Upper lobe of right lung (tissue), 1 donor: Measurements from ENCODE around the gene ASIC2. TPM values are rescaled to one million over a fixed set of nuclear protein-coding genes. Genes with fewer than 3 reads are reported as not detected.

Experiments used
- ATAC-seq: fragments of 200-7000 bp; cut with Tn5 transposase; one replicate; pipeline ENCODE4 v1.9.1; 2020; ENCODE audit warnings: mild to moderate bottlenecking, moderate library complexity
- DNase-seq: peaks from one replicate; pipeline ENCODE4 v3.0.0-alpha.2; 2020
- H3K27ac ChIP-seq: fragments of 200-600 bp; one replicate; pipeline ENCODE4 v1.8.0; 2022
- H3K27me3 ChIP-seq: fragments of 200-600 bp; one replicate; pipeline ENCODE4 v1.8.0; 2022; ENCODE audit warnings: mild to moderate bottlenecking
- H3K36me3 ChIP-seq: fragments of 200-600 bp; one replicate; pipeline ENCODE4 v1.8.0; 2022
- H3K4me1 ChIP-seq: fragments of 200-600 bp; one replicate; pipeline ENCODE4 v1.8.0; 2022
- H3K4me3 ChIP-seq: fragments of 200-600 bp; one replicate; pipeline ENCODE4 v1.8.0; 2022; ENCODE audit warnings: mild to moderate bottlenecking
- H3K9me3 ChIP-seq: fragments of 200-600 bp; one replicate; pipeline ENCODE4 v1.8.0; 2022
- intact Hi-C: fragments of 100-400 bp; cut with DNase I; formaldehyde crosslinking; loops from one replicate; pipeline ENCODE4 v1.11.0; 2022
- total RNA-seq: library from RNA; stranded (reverse); fragmentation: NEBNext Ultra II Directional; extraction: Animal tissue kit (Norgen Biotek cat#: 25700); gene quantifications from one replicate; pipeline ENCODE4 v1.2.1, GENCODE V29; 2021
- TF ChIP-seq, protein P1 (sequence below): fragments of 200-600 bp; IDR thresholded peaks from one replicate; pipeline ENCODE4 v1.8.0; 2022; ENCODE audit warnings: antibody characterized with exemption
- donor health status: DM: no; HTN: yes; CAD: no; lungs with severe emphysema.

Gene ASIC2
- total RNA-seq, 1 donor from 2014 or later = not detected

DNA sequence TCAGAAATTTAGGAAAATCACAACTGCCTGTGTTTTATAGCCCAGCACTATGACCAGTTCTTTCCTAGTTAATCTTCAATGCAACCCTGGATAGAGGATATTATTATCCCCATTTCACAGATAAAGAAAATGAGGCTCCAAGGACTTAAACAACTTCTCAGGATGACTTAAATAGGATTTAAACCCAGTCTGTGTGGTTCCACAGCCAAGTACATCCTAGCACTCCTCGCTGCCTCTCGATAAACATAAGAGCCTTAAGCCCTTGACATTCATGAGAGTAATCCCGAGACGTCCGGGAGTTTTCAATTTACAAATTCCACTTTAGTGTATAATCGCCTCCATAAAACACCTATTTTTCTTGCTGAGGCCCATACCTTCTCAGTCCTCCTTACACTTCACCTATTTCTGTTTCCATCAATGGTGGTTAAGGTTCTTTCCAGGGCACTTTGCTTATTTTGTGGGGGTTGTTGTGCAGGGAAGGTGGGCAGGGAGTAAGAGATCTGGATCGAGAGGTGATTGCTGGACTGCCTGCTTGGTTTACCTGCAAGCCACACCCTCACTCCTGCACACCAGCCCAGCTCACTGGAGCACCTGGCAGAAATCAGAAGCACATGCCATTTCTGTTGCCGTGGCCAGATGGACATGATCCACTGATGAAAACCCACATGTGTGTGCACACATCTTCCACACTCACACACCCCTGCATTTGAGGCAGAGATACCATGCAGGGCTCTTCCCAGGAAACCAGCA, 50.5 kb downstream of the ASIC2 start:
- DNase-seq (no peak), ATAC-seq (peak; percentile 36)
- no peak overlapping the region for H3K4me3 ChIP-seq
- intact Hi-C loops = no loop called here
- H3K27me3 ChIP-seq = peaks cover 10% of the 10 kb centered on the region
- H3K36me3 ChIP-seq = no peaks in the 10 kb centered on the region
- TF ChIP-seq, protein P1, sequence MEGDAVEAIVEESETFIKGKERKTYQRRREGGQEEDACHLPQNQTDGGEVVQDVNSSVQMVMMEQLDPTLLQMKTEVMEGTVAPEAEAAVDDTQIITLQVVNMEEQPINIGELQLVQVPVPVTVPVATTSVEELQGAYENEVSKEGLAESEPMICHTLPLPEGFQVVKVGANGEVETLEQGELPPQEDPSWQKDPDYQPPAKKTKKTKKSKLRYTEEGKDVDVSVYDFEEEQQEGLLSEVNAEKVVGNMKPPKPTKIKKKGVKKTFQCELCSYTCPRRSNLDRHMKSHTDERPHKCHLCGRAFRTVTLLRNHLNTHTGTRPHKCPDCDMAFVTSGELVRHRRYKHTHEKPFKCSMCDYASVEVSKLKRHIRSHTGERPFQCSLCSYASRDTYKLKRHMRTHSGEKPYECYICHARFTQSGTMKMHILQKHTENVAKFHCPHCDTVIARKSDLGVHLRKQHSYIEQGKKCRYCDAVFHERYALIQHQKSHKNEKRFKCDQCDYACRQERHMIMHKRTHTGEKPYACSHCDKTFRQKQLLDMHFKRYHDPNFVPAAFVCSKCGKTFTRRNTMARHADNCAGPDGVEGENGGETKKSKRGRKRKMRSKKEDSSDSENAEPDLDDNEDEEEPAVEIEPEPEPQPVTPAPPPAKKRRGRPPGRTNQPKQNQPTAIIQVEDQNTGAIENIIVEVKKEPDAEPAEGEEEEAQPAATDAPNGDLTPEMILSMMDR = no peak
- no peaks in the 10 kb centered on the region for H3K9me3 ChIP-seq
- H3K27ac ChIP-seq = no peak overlapping the region
- no peaks in the 10 kb centered on the region for H3K4me1 ChIP-seq

DNA sequence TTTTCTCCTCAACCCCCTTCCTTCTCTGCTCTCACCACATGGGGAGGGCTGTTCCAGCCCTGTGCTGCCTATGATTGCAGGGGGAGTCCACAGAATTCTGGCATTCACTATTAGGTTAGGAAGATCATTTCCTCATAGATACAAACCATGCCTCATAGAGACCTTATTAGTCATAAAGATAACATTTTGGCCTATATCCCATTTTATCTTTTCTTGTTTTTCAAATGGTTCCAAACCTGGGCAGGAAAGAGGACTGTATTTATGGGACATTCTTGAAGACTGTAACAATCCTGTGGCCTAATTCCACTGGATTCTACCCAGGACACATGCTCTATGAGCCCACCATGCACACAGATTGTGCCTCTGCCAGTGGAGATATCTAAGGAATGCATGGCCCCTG, 51.7 kb downstream of the ASIC2 start:
- H3K4me3 ChIP-seq = no peak overlapping the region
- H3K9me3 ChIP-seq = no peaks in the 10 kb centered on the region
- ATAC-seq (no peak), DNase-seq (no peak)
- peaks cover 10% of the 10 kb centered on the region for H3K27me3 ChIP-seq
- TF ChIP-seq, protein P1 = no peak
- no peaks in the 10 kb centered on the region for H3K4me1 ChIP-seq
- H3K36me3 ChIP-seq = no peaks in the 10 kb centered on the region
- H3K27ac ChIP-seq = no peak overlapping the region
- intact Hi-C loops = no loop called here

DNA sequence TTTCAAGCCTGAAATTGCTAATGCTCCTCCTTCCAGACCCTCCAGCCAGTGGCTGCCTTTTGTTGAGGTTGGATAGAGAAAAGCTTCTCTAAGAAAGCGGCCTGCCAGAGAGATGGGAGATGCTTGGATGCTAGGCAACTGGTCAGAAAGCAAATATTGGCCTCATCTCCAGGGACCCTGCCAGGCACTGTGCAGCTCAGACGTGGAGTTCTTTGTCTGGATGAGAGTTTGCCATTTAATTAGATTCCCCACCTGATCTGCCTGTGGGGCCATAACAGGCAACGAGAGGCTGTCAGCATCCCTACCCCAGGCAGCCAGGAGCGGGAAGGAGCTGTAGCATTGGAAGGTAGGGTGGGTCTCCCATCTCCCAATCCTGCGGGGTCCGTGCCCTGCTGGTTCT, 52.7 kb downstream of the ASIC2 start:
- TF ChIP-seq, protein P1 = no peak
- Histone ChIP-seq H3K27me3 (peaks cover 10% of the 10 kb centered on the region), H3K4me3 (no peak overlapping the region), H3K4me1 (no peaks in the 10 kb centered on the region), H3K36me3 (no peaks in the 10 kb centered on the region), H3K27ac (no peak overlapping the region), H3K9me3 (no peaks in the 10 kb centered on the region)
- ATAC-seq = no peak
- DNase-seq = no peak
- intact Hi-C loops = no loop called here

DNA sequence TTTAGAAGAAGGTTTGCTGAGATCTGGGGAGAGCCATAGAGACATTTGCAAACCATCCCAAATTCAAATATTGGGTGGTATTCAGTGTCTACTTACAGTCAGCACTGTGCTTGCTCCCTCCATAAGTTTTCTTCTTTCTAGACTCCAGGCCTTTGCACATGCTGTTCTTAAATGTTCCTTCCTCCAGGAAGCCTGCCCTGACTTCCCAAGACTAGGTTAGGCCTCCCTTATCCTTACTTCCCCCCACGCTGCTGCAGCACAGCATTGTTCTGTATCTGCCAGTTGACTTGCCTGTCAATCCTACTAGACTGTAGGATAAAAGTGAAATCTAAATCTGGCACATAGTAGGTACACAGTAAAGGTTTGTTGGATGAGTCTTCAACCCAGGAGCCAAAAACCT, 53.4 kb downstream of the ASIC2 start:
- DNase-seq = no peak
- H3K4me1 ChIP-seq = no peaks in the 10 kb centered on the region
- no peak for ATAC-seq
- no peak overlapping the region for H3K27ac ChIP-seq
- intact Hi-C loops = no loop called here
- no peak overlapping the region for H3K4me3 ChIP-seq
- TF ChIP-seq, protein P1 = no peak
- H3K27me3 ChIP-seq = peaks cover 6% of the 10 kb centered on the region
- H3K9me3 ChIP-seq = no peaks in the 10 kb centered on the region
- H3K36me3 ChIP-seq = no peaks in the 10 kb centered on the region

DNA sequence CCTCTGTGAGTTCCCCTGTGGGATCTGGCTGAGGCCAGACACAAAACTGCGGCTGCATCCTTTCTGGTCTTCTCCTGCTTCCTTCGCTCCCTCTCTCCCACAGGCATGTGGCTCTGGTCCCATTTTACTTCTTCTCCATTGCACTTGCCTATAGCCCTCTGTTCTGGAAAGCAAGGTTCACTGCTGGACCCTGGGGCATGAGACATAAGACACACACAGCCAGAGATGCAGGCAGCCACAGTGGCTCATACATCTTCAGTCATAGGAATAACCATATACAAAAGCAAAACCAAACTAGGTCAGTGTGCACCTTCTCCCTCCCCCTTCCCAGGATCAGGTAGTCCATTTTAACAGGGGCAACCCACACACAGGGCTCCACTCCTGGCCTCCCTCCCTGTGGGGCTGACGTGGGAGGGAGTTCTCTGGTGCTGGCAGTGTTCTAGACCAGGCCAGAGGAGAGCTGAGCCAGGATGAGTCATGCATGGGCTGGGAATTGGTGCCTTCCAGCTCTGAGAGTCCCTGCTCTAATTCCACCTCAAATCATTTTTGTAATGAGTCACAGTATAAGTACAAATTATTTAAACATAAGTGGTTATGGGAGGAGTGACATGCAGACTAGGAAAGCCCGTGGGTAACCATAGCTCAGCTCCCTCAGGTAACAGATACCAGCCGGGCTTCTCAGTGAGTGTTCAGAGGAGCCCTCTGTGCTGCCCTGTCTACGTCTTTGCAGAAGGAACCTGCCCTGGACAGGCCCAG, 58.0 kb downstream of the ASIC2 start:
- TF ChIP-seq, protein P1 = no peak
- DNase-seq (no peak), ATAC-seq (peak; percentile 80)
- H3K36me3 ChIP-seq = no peaks in the 10 kb centered on the region
- no peak overlapping the region for H3K27ac ChIP-seq
- intact Hi-C loops = no loop called here
- no peaks in the 10 kb centered on the region for H3K4me1 ChIP-seq
- H3K4me3 ChIP-seq = no peak overlapping the region
- no peaks in the 10 kb centered on the region for H3K27me3 ChIP-seq
- H3K9me3 ChIP-seq = no peaks in the 10 kb centered on the region
